Parathyroid adenoma (tissue), 2 donors: ENCODE data around the gene MRRF.

Experiments
- H2AFZ ChIP-seq: fragments of 300-600 bp; sonication (generic); one replicate; pipeline ENCODE4 v1.7.0; 2017; ENCODE audit warnings: antibody characterized with exemption, mild to moderate bottlenecking
- H3K27ac ChIP-seq: fragments of 300-600 bp; sonication (generic); one replicate; pipeline ENCODE4 v1.7.0; 2017
- H3K27me3 ChIP-seq: fragments of 300-600 bp; sonication (generic); one replicate; pipeline ENCODE4 v1.7.0; 2017; ENCODE audit warnings: low read length; ENCODE audit not compliant: control insufficient read depth, insufficient read depth
- H3K36me3 ChIP-seq: fragments of 300-600 bp; sonication (generic); one replicate; pipeline ENCODE4 v1.7.0; 2017; ENCODE audit warnings: low read length; ENCODE audit not compliant: control insufficient read depth, insufficient read depth
- H3K4me1 ChIP-seq: fragments of 300-600 bp; sonication (generic); one replicate; pipeline ENCODE4 v1.7.0; 2017; ENCODE audit warnings: control low read depth
- H3K4me2 ChIP-seq: fragments of 300-600 bp; sonication (generic); one replicate; pipeline ENCODE4 v1.7.0; 2017; ENCODE audit warnings: low read length
- H3K4me3 ChIP-seq: fragments of 300-600 bp; sonication (generic); one replicate; pipeline ENCODE4 v1.7.0; 2017; ENCODE audit warnings: low read depth, low read length
- H3K79me2 ChIP-seq: fragments of 300-600 bp; sonication (generic); one replicate; pipeline ENCODE4 v1.7.0; 2017; ENCODE audit warnings: control low read depth
- H3K9ac ChIP-seq: fragments of 300-600 bp; sonication (generic); one replicate; pipeline ENCODE4 v1.7.0; 2017; ENCODE audit warnings: mild to moderate bottlenecking
- H3K9me3 ChIP-seq: fragments of 300-600 bp; sonication (generic); one replicate; pipeline ENCODE4 v1.7.0; 2017; ENCODE audit warnings: low read length; ENCODE audit not compliant: control insufficient read depth
- CTCF ChIP-seq: fragments of 300-600 bp; sonication (generic); IDR thresholded peaks from one replicate; pipeline ENCODE4 v1.7.0; 2017; ENCODE audit warnings: antibody characterized with exemption, mild to moderate bottlenecking
- donor health status: primary hyperparathyroidism.

The MRRF gene

DNA sequence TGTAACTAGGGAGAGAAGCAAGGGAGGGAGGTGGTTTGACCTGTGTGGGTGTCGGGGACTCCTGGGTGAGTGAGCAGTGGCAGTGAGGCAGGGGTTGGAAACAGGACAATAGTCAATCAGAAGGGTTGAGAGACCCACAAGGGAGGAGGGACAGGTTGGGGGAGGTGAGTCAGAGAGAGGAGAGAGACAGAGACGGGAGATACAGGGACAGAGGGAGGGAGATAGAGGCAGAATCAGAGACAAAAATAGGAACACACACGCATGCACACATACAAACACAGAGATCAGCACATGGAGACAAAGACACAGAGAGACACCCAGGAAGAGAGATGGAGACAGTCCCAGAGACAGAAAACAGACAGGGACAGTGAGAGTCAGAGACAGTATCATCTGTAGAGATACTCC, 66.8 kb downstream of the MRRF start:
- H3K9me3 ChIP-seq = no peaks in the 10 kb centered on the region
- no peak overlapping the region for H3K27ac ChIP-seq
- no peaks in the 10 kb centered on the region for H3K27me3 ChIP-seq
- H3K36me3 ChIP-seq = no peaks in the 10 kb centered on the region
- no peaks in the 10 kb centered on the region for H3K4me1 ChIP-seq
- H2AFZ ChIP-seq = no peak overlapping the region
- TF ChIP-seq CTCF = no peak
- no peak overlapping the region for H3K9ac ChIP-seq
- H3K79me2 ChIP-seq = no peaks in the 10 kb centered on the region
- no peak overlapping the region for H3K4me2 ChIP-seq
- no peak overlapping the region for H3K4me3 ChIP-seq

GRCh38 chr9:122332083-122332482, 67.4 kb downstream of the MRRF start:
- no peak overlapping the region for H3K4me3 ChIP-seq
- H3K4me1 ChIP-seq = no peaks in the 10 kb centered on the region
- no peaks in the 10 kb centered on the region for H3K79me2 ChIP-seq
- H2AFZ ChIP-seq = no peak overlapping the region
- H3K9me3 ChIP-seq = no peaks in the 10 kb centered on the region
- no peaks in the 10 kb centered on the region for H3K36me3 ChIP-seq
- no peak overlapping the region for H3K4me2 ChIP-seq
- no peak overlapping the region for H3K27ac ChIP-seq
- no peaks in the 10 kb centered on the region for H3K27me3 ChIP-seq
- no peak for TF ChIP-seq CTCF
- H3K9ac ChIP-seq = no peak overlapping the region

- no peaks in the 10 kb centered on the region for H3K36me3 ChIP-seq
- H3K27me3 ChIP-seq = no peaks in the 10 kb centered on the region
- H3K4me2 ChIP-seq = no peak overlapping the region
- no peak overlapping the region for H3K4me3 ChIP-seq
- H2AFZ ChIP-seq = no peak overlapping the region
- no peaks in the 10 kb centered on the region for H3K4me1 ChIP-seq
- H3K79me2 ChIP-seq = no peaks in the 10 kb centered on the region
- no peak overlapping the region for H3K9ac ChIP-seq
- no peak for TF ChIP-seq CTCF
- H3K9me3 ChIP-seq = no peaks in the 10 kb centered on the region
- H3K27ac ChIP-seq = no peak overlapping the region
These were observed 68.0 kb downstream of the MRRF start for GRCh38 chr9:122332644-122333043.

- Histone ChIP-seq H3K4me1 (no peaks in the 10 kb centered on the region), H3K4me3 (no peak overlapping the region), H3K27me3 (no peaks in the 10 kb centered on the region), H3K4me2 (no peak overlapping the region), H3K27ac (no peak overlapping the region), H3K9me3 (no peaks in the 10 kb centered on the region), H3K79me2 (no peaks in the 10 kb centered on the region), H3K9ac (no peak overlapping the region), H2AFZ (no peak overlapping the region), H3K36me3 (no peaks in the 10 kb centered on the region)
- no peak for TF ChIP-seq CTCF
These were observed 68.6 kb downstream of the MRRF start for GRCh38 chr9:122333169-122333808.

DNA sequence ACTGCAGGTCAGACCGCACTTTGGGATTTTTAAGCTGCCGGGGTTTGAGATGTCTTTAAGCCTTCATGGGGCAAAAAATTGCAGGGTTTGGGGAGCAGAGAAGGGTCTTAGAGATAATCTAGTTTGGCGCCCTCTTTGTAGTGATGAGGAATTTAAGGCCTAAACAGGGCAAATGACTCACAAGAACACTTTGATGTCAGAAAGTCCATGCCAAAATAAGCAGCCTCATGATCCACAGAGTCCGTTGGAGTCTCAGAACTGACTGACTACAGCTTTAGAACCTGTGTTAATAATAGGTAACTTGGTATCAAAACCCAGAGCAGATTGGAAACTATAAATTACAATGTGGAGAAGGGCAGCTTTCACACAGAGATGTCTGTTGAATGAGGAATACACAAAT, 70.2 kb downstream of the MRRF start:
- Histone ChIP-seq H3K4me3 (no peak overlapping the region), H3K36me3 (no peaks in the 10 kb centered on the region), H3K27ac (no peak overlapping the region), H3K4me1 (no peaks in the 10 kb centered on the region), H3K79me2 (no peaks in the 10 kb centered on the region), H3K27me3 (no peaks in the 10 kb centered on the region), H3K9me3 (no peaks in the 10 kb centered on the region), H2AFZ (no peak overlapping the region), H3K4me2 (no peak overlapping the region), H3K9ac (no peak overlapping the region)
- TF ChIP-seq CTCF = no peak
